ENCODE data around the gene SLIT3. TPM values are rescaled to one million over a fixed set of nuclear protein-coding genes. Genes with fewer than 3 reads are reported as not detected.

SLIT3 gene
- total RNA-seq, 2 experiments from 2014 or later, result not detected

DNA sequence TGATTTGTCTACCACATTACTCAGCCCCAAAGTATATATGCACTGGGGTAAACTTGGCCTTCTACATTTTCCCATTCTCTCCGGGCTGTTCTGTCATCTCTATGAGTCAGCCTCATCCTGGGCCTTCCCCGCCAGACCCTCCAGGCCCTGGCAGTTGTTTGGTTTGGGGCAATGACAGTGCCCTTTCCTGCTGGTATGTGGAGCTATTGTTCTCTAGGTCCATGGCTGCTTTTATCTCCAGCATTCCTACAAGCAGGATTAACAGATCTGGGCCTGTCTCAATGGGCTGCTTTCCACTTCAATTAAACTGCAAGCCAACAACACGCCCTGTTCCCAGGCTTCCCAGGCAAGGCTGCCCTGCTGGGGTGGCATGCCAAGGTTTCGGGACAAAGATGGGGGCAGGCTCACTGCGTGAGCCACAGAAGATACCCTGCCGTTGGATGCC, 136.4 kb downstream of the SLIT3 start:
- ChIA-PET POLR2A (no interaction called here), CTCF (no interaction called here)
- Mint-ChIP-seq H3K27ac (no peak overlapping the region), H3K36me3 (ENCODE audit: low read depth) (no peaks in the 10 kb centered on the region), H3K27me3 (no peaks in the 10 kb centered on the region), H3K9me3 (peaks cover 2% of the 10 kb centered on the region), H3K4me1 (no peaks in the 10 kb centered on the region), H3K4me3 (no peak overlapping the region)
- no peak for DNase-seq

DNA sequence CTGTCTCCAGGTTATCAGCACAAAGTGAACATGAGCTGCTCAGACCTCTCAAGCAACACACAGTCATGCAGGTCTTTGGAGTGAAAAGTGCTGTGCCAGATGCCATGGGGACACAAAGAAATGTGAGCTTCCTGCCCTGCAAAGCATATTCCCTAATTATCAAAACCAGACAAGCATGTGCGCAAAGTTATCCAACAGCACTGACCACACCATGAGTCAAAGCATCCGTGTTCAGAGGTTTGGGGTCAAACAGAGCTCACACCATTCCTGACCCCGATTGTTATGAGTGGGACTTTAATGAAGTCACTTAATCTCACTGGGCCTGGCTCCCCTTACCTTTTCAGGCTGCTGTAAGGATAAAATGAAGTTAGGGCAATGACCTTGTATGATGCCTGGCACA, 138.5 kb downstream of the SLIT3 start:
- no peaks in the 10 kb centered on the region for H3K4me1 Mint-ChIP-seq
- peaks cover 2% of the 10 kb centered on the region for H3K9me3 Mint-ChIP-seq

GRCh38 chr5:169161022-169161680, 139.8 kb downstream of the SLIT3 start:
- Mint-ChIP-seq H3K27me3 (no peaks in the 10 kb centered on the region), H3K27ac (no peak overlapping the region), H3K36me3 (ENCODE audit: low read depth) (no peaks in the 10 kb centered on the region), H3K4me3 (no peak overlapping the region), H3K9me3 (peaks cover 2% of the 10 kb centered on the region), H3K4me1 (no peaks in the 10 kb centered on the region)
- POLR2A ChIA-PET, result no interaction called here
- CTCF ChIA-PET, result no interaction called here
- no peak for DNase-seq

More for the DNA sequence above, 138.5 kb downstream of the SLIT3 start:
- POLR2A ChIA-PET, result no interaction called here
- CTCF ChIA-PET, result no interaction called here
- Mint-ChIP-seq H3K36me3 (ENCODE audit: low read depth) (no peaks in the 10 kb centered on the region), H3K27ac (no peak overlapping the region), H3K27me3 (no peaks in the 10 kb centered on the region), H3K4me3 (no peak overlapping the region)
- no peak for DNase-seq

DNA sequence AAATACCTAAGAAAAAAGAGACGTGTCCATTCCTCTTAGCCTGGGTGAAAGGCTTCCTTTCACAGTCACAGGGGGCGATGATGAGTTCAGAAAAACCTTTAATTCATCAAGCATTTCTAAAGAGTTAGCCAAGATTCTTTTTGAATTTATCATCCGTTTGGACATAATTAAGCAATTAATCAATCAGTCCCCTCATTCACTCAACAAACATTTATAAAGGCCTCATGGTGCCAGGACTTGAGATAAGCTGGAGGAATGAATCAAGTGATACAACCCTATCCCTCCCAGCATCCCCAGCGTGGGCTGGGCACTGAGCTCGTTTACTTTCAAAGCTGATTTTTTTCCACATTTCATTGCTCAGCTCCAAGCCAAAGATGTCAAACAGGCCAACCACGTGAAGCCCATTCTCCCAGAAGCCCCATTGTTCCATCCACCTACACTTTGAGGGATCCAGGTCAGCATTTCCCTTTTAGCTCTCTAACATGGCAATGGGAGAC, 140.5 kb downstream of the SLIT3 start:
- Mint-ChIP-seq H3K9me3 (peaks cover 2% of the 10 kb centered on the region), H3K36me3 (ENCODE audit: low read depth) (no peaks in the 10 kb centered on the region), H3K4me1 (no peaks in the 10 kb centered on the region), H3K27ac (no peak overlapping the region), H3K4me3 (no peak overlapping the region), H3K27me3 (no peaks in the 10 kb centered on the region)
- ChIA-PET CTCF (no interaction called here), POLR2A (no interaction called here)
- no peak for DNase-seq

DNA sequence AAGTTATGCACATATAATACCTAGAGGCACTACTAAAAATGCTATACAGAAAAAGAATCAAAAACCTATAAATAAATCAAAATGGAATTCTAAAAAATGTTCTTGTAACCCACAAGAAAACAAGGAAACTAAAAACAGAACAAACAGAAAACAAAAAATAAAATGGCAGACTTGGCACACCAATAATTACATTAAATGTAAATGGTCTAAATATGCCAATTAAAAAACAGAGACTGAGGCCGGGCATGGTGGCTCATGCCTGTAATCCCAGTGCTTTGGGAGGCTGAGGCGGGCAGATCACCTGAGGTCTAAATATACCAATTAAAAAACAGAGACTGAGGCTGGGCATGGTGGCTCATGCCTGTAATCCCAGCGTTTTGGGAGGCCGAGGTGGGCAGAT, 142.2 kb downstream of the SLIT3 start:
- ChIA-PET POLR2A (no interaction called here), CTCF (no interaction called here)
- Mint-ChIP-seq H3K4me3 (no peak overlapping the region), H3K9me3 (peaks cover 2% of the 10 kb centered on the region), H3K27ac (no peak overlapping the region), H3K4me1 (no peaks in the 10 kb centered on the region), H3K36me3 (ENCODE audit: low read depth) (no peaks in the 10 kb centered on the region), H3K27me3 (no peaks in the 10 kb centered on the region)
- no peak for DNase-seq

DNA sequence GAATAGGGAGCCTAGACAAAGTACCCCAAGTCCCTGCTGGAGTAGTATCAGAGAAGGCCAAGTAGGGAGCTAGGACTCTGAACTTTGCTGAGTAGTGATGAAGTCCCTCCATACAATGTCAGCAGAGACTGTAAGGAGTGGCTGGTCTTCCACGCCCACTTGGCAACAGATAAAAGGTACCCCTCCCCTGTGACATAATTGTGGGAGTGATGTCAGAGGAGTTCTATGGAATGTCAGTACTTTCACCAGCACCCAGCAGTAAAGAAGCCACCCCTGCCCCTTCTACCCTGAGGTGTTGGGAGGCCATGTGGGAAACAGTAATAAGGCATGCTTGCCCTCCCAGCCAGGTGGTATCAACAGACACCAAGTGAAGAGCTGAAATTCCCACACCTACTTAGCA, 143.9 kb downstream of the SLIT3 start:
- CTCF ChIA-PET, result no interaction called here
- H3K36me3 Mint-ChIP-seq (ENCODE audit: low read depth), result no peaks in the 10 kb centered on the region
- DNase-seq, result no peak

GRCh38 chr5:169154679-169155078, 146.3 kb downstream of the SLIT3 start:
- Mint-ChIP-seq H3K27me3 (peaks cover 2% of the 10 kb centered on the region), H3K4me1 (no peaks in the 10 kb centered on the region), H3K36me3 (ENCODE audit: low read depth) (no peaks in the 10 kb centered on the region), H3K27ac (no peak overlapping the region), H3K9me3 (peaks cover under 1% of the 10 kb centered on the region), H3K4me3 (no peak overlapping the region)
- CTCF ChIA-PET, result no interaction called here
- POLR2A ChIA-PET, result no interaction called here
- no peak for DNase-seq

More for the DNA sequence above, 143.9 kb downstream of the SLIT3 start:
- H3K9me3 Mint-ChIP-seq, result peaks cover 2% of the 10 kb centered on the region
- H3K4me3 Mint-ChIP-seq, result no peak overlapping the region
- no peaks in the 10 kb centered on the region for H3K4me1 Mint-ChIP-seq
- H3K27ac Mint-ChIP-seq, result no peak overlapping the region
- POLR2A ChIA-PET, result no interaction called here
- H3K27me3 Mint-ChIP-seq, result no peaks in the 10 kb centered on the region

GRCh38 chr5:169153405-169153804, 147.5 kb downstream of the SLIT3 start:
- H3K27ac Mint-ChIP-seq, result no peak overlapping the region
- H3K9me3 Mint-ChIP-seq, result no peaks in the 10 kb centered on the region
- peaks cover 2% of the 10 kb centered on the region for H3K27me3 Mint-ChIP-seq
- DNase-seq, result no peak
- H3K4me3 Mint-ChIP-seq, result no peak overlapping the region
- H3K4me1 Mint-ChIP-seq, result no peaks in the 10 kb centered on the region
- H3K36me3 Mint-ChIP-seq (ENCODE audit: low read depth), result no peaks in the 10 kb centered on the region
- CTCF ChIA-PET, result no interaction called here
- POLR2A ChIA-PET, result no interaction called here

DNA sequence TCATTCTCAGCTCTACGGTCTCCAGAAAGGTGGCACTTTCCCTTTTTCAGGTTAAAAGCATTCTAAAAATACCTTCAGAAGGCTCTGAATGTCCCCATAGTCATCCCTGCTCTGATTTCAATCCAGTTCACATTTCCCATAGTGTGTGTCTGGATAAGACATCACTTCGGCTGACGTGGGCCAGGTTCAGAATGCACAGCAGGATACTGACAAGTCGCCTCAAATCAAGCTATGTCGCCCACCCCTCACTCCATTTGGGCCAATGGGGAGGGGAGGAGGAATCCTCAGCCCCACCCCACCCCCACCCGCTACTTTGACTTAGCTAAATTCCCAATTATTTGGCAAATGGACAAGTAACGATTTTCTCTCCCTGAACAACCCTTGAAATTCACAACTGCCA, 148.0 kb downstream of the SLIT3 start:
- no peaks in the 10 kb centered on the region for H3K9me3 Mint-ChIP-seq
- peaks cover 2% of the 10 kb centered on the region for H3K27me3 Mint-ChIP-seq
- no peak for DNase-seq
- POLR2A ChIA-PET, result no interaction called here
- no peak overlapping the region for H3K4me3 Mint-ChIP-seq
- H3K4me1 Mint-ChIP-seq, result no peaks in the 10 kb centered on the region
- H3K36me3 Mint-ChIP-seq (ENCODE audit: low read depth), result no peaks in the 10 kb centered on the region
- CTCF ChIA-PET, result no interaction called here
- no peak overlapping the region for H3K27ac Mint-ChIP-seq

DNA sequence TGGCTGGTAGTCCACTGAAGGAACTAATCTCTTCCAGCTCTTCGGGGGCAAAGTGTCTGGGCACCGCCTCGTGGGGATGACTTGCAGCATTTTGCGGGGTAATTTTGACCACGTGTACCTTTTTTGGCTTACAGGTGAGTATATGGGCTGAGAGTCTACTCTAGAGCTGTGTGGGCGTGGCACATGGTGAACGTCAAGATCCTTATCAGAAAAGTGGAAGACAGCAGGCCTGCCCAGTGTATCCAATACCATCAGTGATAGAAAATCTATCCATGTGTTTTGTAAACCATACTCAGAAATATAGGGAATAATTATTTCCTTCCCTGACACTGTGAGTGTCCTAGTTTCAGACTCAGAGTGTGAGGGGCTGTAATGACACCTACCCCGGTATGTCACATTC, 148.5 kb downstream of the SLIT3 start:
- no peak overlapping the region for H3K27ac Mint-ChIP-seq
- H3K27me3 Mint-ChIP-seq, result peaks cover 2% of the 10 kb centered on the region
- no peaks in the 10 kb centered on the region for H3K36me3 Mint-ChIP-seq (ENCODE audit: low read depth)
- no peak overlapping the region for H3K4me3 Mint-ChIP-seq
- H3K4me1 Mint-ChIP-seq, result no peaks in the 10 kb centered on the region
- CTCF ChIA-PET, result no interaction called here
- H3K9me3 Mint-ChIP-seq, result no peaks in the 10 kb centered on the region
- no peak for DNase-seq
- POLR2A ChIA-PET, result no interaction called here

DNA sequence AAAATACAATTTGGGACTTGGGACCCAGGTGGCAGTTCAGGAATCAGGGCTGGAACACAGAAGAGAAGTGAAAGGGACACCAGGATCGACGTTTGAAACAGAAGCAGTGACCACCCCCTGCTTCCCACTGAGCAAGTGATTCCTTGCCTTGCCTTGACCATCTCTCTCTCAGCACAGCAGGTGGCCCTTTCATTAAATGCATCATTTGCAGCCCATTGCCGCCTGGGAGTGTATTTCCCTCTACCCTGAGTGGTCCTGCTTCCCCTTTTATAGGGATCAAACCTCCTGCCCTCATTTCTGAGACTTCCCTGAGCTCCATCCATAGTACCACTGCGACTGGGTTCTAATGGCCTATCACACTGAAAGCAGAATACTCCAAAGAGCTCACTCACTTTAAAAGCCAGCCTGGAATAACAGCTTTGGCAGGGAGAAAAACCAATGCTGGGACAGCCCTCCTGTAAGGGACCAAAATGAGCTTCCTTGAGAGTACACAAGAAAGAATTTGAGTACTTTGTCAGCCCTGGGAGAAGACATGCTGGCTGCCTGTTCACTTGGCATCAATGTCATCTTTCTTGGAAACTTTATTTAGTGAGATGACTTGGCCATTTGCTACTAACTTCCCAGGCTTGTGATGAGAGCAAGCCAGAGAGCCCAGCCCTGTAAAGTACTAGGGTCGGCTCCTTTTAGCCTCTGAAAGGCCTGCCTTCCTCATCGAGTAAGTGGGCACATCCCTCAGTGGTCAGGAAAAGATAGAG, 149.7 kb downstream of the SLIT3 start:
- CTCF ChIA-PET, result no interaction called here
- no peak overlapping the region for H3K27ac Mint-ChIP-seq
- no peak for DNase-seq
- POLR2A ChIA-PET, result no interaction called here
- H3K4me1 Mint-ChIP-seq, result no peaks in the 10 kb centered on the region
- H3K27me3 Mint-ChIP-seq, result peaks cover 2% of the 10 kb centered on the region
- H3K4me3 Mint-ChIP-seq, result no peak overlapping the region
- no peaks in the 10 kb centered on the region for H3K36me3 Mint-ChIP-seq (ENCODE audit: low read depth)
- H3K9me3 Mint-ChIP-seq, result no peaks in the 10 kb centered on the region

DNA sequence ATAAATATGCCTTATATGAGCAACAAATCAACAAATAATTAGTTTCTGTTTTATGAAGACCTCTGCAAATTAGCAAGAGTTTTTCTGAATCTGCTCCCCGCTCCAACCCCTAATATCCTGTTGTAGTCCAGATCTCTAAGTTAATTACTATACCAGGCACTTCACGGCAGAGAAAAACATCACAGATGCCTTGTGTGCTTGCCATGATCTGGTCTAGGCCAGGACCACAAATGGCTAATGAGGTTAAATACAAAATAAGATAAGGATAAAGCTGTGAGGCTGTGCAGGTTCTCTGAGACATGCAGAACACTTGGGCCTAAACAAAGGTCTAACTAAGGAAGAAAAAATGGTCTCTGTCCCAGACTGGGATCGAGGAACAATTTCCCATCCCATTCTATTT, 150.8 kb downstream of the SLIT3 start:
- CTCF ChIA-PET, result no interaction called here

GRCh38 chr5:169149317-169149716, 151.6 kb downstream of the SLIT3 start:
- Mint-ChIP-seq H3K4me3 (no peak overlapping the region), H3K9me3 (no peaks in the 10 kb centered on the region), H3K27ac (no peak overlapping the region), H3K4me1 (no peaks in the 10 kb centered on the region), H3K36me3 (ENCODE audit: low read depth) (no peaks in the 10 kb centered on the region), H3K27me3 (peaks cover 2% of the 10 kb centered on the region)
- ChIA-PET POLR2A (no interaction called here), CTCF (no interaction called here)
- no peak for DNase-seq

More for the DNA sequence above, 150.8 kb downstream of the SLIT3 start:
- Mint-ChIP-seq H3K36me3 (ENCODE audit: low read depth) (no peaks in the 10 kb centered on the region), H3K27me3 (peaks cover 2% of the 10 kb centered on the region), H3K27ac (no peak overlapping the region), H3K4me1 (no peaks in the 10 kb centered on the region), H3K9me3 (no peaks in the 10 kb centered on the region), H3K4me3 (no peak overlapping the region)
- POLR2A ChIA-PET, result no interaction called here
- no peak for DNase-seq

DNA sequence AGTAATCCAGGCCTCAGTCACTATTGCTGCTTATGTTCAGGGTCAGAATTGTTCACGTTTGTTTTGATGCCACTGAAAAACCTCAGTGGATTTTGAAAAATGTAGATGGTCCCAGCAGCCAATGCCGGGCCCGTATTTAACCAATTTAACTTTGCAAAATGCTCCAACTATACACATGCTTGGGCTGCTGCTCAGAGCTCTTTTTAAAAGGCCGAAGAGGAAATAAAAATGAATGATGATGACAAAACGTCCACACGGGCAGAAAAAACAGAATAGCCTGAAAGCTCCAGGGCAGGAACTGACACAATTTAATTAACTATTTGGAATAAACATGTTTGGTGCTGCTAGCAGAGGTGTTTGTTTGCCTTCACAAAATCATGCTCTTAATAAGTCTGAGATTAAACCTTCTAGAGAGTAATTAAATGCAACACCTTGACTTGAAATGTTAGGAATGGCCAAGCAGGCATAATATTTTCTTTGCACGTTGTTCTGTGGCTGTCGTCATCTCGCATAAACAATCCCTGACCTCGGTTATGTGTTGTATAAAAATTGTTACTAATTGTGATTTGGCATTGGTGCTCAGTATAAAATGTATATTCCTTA, 152.7 kb downstream of the SLIT3 start:
- peaks cover 2% of the 10 kb centered on the region for H3K27me3 Mint-ChIP-seq
- no peaks in the 10 kb centered on the region for H3K36me3 Mint-ChIP-seq (ENCODE audit: low read depth)
- no peak for DNase-seq
- no peak overlapping the region for H3K27ac Mint-ChIP-seq
- H3K9me3 Mint-ChIP-seq, result no peaks in the 10 kb centered on the region
- no peak overlapping the region for H3K4me3 Mint-ChIP-seq
- no peaks in the 10 kb centered on the region for H3K4me1 Mint-ChIP-seq
- ChIA-PET POLR2A (no interaction called here), CTCF (no interaction called here)
